Adrenal gland (tissue), 5 donors: Measurements from ENCODE around the gene TUBA8.

ENCODE experiments used
- CTCF ChIP-seq, 6 experiments: fragments of 450-650 bp in 4 of 6; fragments of 200-600 bp in 2 of 6; sonication (generic) in 1 of 6; IDR thresholded peaks; 1 replicate in 5 of 6; 2 replicates in 1 of 6; pipeline versions ENCODE4 v1.5.1 to v1.8.0; 2016 to 2021; ENCODE audit warnings: antibody characterized with exemption in 6 of 6, mild to moderate bottlenecking in 2 of 6, moderate library complexity in 1 of 6
- POLR2A ChIP-seq, 2 donors: fragments of 450-650 bp; IDR thresholded peaks; one replicate each; pipeline ENCODE4 v1.6.1; 2017; ENCODE audit warnings: antibody characterized with exemption in 2 of 2, mild to moderate bottlenecking in 2 of 2, moderate library complexity in 1 of 2
- donor health status: DM: no; HTN: no; CAD: no.

- TF ChIP-seq CTCF (IDR thresholded peaks at IDR 0.05) (no peak), POLR2A (IDR thresholded peaks at IDR 0.05) (no peak)
Measured at GRCh38 chr22:18103527-18104269, 6.9 kb upstream of the TUBA8 start.
